ENCODE data around the gene RNF125.

Gene RNF125

GRCh38 chr18:32091325-32091723 is 72.7 kb downstream of the RNF125 start:
- H3K4me3 ChIP-seq (ENCODE audit: low read depth, low read length), result peak overlapping the region; percentile 78
- TF ChIP-seq, protein P1, sequence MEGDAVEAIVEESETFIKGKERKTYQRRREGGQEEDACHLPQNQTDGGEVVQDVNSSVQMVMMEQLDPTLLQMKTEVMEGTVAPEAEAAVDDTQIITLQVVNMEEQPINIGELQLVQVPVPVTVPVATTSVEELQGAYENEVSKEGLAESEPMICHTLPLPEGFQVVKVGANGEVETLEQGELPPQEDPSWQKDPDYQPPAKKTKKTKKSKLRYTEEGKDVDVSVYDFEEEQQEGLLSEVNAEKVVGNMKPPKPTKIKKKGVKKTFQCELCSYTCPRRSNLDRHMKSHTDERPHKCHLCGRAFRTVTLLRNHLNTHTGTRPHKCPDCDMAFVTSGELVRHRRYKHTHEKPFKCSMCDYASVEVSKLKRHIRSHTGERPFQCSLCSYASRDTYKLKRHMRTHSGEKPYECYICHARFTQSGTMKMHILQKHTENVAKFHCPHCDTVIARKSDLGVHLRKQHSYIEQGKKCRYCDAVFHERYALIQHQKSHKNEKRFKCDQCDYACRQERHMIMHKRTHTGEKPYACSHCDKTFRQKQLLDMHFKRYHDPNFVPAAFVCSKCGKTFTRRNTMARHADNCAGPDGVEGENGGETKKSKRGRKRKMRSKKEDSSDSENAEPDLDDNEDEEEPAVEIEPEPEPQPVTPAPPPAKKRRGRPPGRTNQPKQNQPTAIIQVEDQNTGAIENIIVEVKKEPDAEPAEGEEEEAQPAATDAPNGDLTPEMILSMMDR (IDR thresholded peaks at IDR 0.05; ENCODE audit: insufficient read depth, low read depth, low read length, missing control alignments), result no peak
- DNase-seq (ENCODE audit: low read depth), result no peak

GRCh38 chr18:32091724-32092421 is 73.2 kb downstream of the RNF125 start, which contains the start of gene RNF138:
Gene RNF138 (plus strand): TSS chr18:32091874. CDS start chr18:32092777, 903 bp downstream.
- H3K4me3 ChIP-seq (ENCODE audit: low read depth, low read length), result peak within 1 kb of the TSS; percentile 83
- DNase-seq (ENCODE audit: low read depth), result peak; percentile 95
- TF ChIP-seq, protein P1 (IDR thresholded peaks at IDR 0.05; ENCODE audit: insufficient read depth, low read depth, low read length, missing control alignments), result no peak

DNA sequence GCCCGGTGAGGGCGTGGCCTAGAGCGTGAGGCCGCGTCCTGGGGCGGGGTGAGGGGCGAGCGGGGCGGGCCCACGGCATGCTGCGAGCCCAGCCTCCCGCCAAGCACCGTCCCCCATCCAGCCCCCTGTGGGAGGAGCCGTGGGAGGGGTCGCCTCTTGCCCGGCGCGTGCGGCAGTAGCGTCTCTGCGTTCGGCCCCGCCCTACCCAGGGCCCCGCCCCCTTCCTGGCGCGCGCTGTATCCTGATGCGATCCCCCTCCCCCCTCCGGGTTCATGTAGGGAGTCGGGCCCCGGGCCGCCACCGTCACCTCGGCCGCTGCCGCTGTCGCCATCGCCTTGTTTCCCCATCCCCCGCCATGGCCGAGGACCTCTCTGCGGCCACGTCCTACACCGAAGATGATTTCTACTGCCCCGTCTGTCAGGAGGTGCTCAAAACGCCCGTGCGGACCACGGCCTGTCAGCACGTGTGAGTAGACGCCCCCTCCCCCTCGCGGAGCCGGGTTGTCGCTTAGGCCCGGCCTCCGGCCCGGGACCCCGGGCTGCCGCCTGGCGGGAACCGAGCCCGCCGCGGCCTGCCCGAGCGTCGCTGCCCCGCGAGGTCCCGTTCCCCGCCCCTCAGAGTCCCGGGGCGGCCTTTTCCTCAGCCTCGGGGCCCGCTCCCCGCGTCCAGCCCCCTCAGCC is 73.9 kb downstream of the RNF125 start:
- TF ChIP-seq, protein P1 (IDR thresholded peaks at IDR 0.05; ENCODE audit: insufficient read depth, low read depth, low read length, missing control alignments), result no peak
- peak; percentile 99 for DNase-seq (ENCODE audit: low read depth)
- H3K4me3 ChIP-seq (ENCODE audit: low read depth, low read length), result peak overlapping the region; percentile 83

DNA sequence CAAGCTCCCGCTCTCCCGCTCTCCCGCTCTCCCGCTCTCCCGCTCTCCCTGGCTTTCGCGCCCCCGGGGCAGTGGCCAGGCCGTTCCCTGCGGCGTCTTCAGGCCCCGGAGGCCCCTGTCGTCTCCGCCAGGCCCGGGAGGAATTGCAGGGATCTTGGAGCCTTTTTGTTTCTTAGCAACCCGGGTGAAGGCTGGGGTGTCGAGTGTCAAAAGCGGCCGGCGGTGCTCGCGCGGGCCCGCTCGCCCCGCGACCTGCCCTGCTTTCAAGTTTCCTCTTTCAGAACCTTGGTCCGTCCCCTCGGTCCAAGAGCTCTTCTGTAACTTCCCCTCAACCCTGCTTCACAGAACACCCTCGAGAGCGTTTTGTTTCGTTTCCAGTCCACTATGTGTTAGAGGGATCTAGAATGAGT is 74.5 kb downstream of the RNF125 start:
- H3K4me3 ChIP-seq (ENCODE audit: low read depth, low read length), result peak overlapping the region; percentile 83
- TF ChIP-seq, protein P1 (IDR thresholded peaks at IDR 0.05; ENCODE audit: insufficient read depth, low read depth, low read length, missing control alignments), result no peak
- peak; percentile 79 for DNase-seq (ENCODE audit: low read depth)

GRCh38 chr18:32093523-32093922 is 74.9 kb downstream of the RNF125 start:
- H3K4me3 ChIP-seq (ENCODE audit: low read depth, low read length), result peak overlapping the region; percentile 83
- TF ChIP-seq, protein P1 (IDR thresholded peaks at IDR 0.05; ENCODE audit: insufficient read depth, low read depth, low read length, missing control alignments), result no peak
- DNase-seq (ENCODE audit: low read depth), result no peak

GRCh38 chr18:32095192-32095899 is 76.7 kb downstream of the RNF125 start:
- TF ChIP-seq, protein P1 (IDR thresholded peaks at IDR 0.05; ENCODE audit: insufficient read depth, low read depth, low read length, missing control alignments), result no peak
- H3K4me3 ChIP-seq (ENCODE audit: low read depth, low read length), result no peak overlapping the region
- DNase-seq (ENCODE audit: low read depth), result peak; percentile 8
